Panc1 (cell line): ENCODE measurements around the gene ELMO1. TPM values are rescaled to one million over a fixed set of nuclear protein-coding genes. Genes with fewer than 3 reads are reported as not detected.

Source experiments
- ATAC-seq: fragments of 200-7000 bp; cut with Tn5 transposase; 2 replicates; pipeline ENCODE4 v1.9.1; 2020; ENCODE audit warnings: mild to moderate bottlenecking, moderate library complexity
- BruUV-seq: library from RNA; stranded (reverse); fragments of 400-500 nt; replicated peaks from 2 replicates; lab custom pipeline; 2021; lab: Mats Ljungman, UMichigan
- CTCF ChIA-PET: fragments of 300-600 bp; sonication (Branson Sonifier 250); formaldehyde crosslinking; loops from one replicate; lab custom pipeline; 2022; ENCODE audit warnings: antibody characterized with exemption; lab: Charles Lee
- POLR2A ChIA-PET: fragments of 300-600 bp; sonication (Branson Sonifier 250); formaldehyde crosslinking; loops from one replicate; lab custom pipeline; 2022; ENCODE audit warnings: antibody characterized with exemption; lab: Charles Lee
- DNase-seq: peaks from one replicate; pipeline ENCODE4 v3.0.0-alpha.2; 2010; ENCODE audit warnings: low read depth, low spot score
- H3K27ac ChIP-seq: 2 replicates; pipeline ENCODE4 v1.5.1; 2011; ENCODE audit warnings: mild to moderate bottlenecking, low read length, inconsistent platforms
- H3K27me3 ChIP-seq: fragments of 200-500 bp; sonication (Bioruptor generic); 2 replicates; pipeline ENCODE4 v1.6.0; 2014; ENCODE audit warnings: low read length, inconsistent platforms; ENCODE audit not compliant: control insufficient read depth, insufficient read depth
- H3K36me3 ChIP-seq: fragments of 200-500 bp; sonication (Bioruptor generic); 2 replicates; pipeline ENCODE4 v1.5.1; 2014; ENCODE audit warnings: inconsistent platforms, mild to moderate bottlenecking, low read length, moderate library complexity; ENCODE audit not compliant: control insufficient read depth, insufficient read depth
- H3K4me1 ChIP-seq: 2 replicates; pipeline ENCODE4 v1.5.1; 2011; ENCODE audit warnings: inconsistent platforms, mild to moderate bottlenecking, low read length, moderate library complexity; ENCODE audit not compliant: control insufficient read depth, insufficient read depth
- H3K4me3 ChIP-seq, 2 experiments: 2 replicates each; pipeline ENCODE4 v1.5.1; 2011 to 2012; ENCODE audit warnings: low read depth in 2 of 2, low read length in 2 of 2, mild to moderate bottlenecking in 2 of 2, inconsistent platforms in 1 of 2, moderate library complexity in 1 of 2
- H3K9me3 ChIP-seq: fragments of 200-500 bp; sonication (Bioruptor generic); 2 replicates; pipeline ENCODE4 v1.5.1; 2014; ENCODE audit warnings: low read depth, mild to moderate bottlenecking, inconsistent platforms, low read length, moderate library complexity; ENCODE audit not compliant: control insufficient read depth, insufficient read depth
- POLR2AphosphoS5 ChIP-seq: IDR thresholded peaks from 2 replicates; pipeline ENCODE4 v1.6.1; 2012; ENCODE audit warnings: mild to moderate bottlenecking, low read depth, low read length, moderate library complexity
- REST ChIP-seq, 2 experiments: IDR thresholded peaks; 2 replicates each; pipeline ENCODE4 v1.6.1; 2011 to 2012; ENCODE audit warnings: low read depth in 2 of 2, control low read depth in 1 of 2, low read length in 1 of 2, mild to moderate bottlenecking in 1 of 2, moderate library complexity in 1 of 2; ENCODE audit not compliant: insufficient read depth in 1 of 2
- SIN3A ChIP-seq: IDR thresholded peaks from 2 replicates; pipeline ENCODE4 v1.6.1; 2012; ENCODE audit warnings: low read depth, mild to moderate bottlenecking, low read length, moderate library complexity, borderline replicate concordance; ENCODE audit not compliant: insufficient read depth
- TCF7L2 ChIP-seq: IDR thresholded peaks from 2 replicates; pipeline ENCODE4 v1.6.1; 2011; ENCODE audit warnings: mild to moderate bottlenecking, low read depth, low read length, inconsistent platforms
- in situ Hi-C: cut with HindIII; loops from 2 replicates; pipeline ENCODE4 v1.10.0; 2016; ENCODE audit warnings: low sequenced_read_pairs, low pct_unique_long_range_greater_than_20kb
- intact Hi-C: fragments of 100-400 bp; cut with micrococcal nuclease; formaldehyde crosslinking; loops from one replicate; pipeline ENCODE4 v1.10.0; 2022; ENCODE audit not compliant: unreplicated experiment
- total RNA-seq: library from RNA; stranded (reverse); gene quantifications from one replicate; pipeline ENCODE4 v1.2.1, GENCODE V29; 2021; ENCODE audit not compliant: unreplicated experiment
- TF ChIP-seq, protein P1 (sequence below): fragments of 450-650 bp; IDR thresholded peaks from 2 replicates; pipeline ENCODE4 v1.5.1; 2017; ENCODE audit warnings: mild to moderate bottlenecking

ELMO1 gene
- total RNA-seq, 1 experiment from 2014 or later: 0.80 TPM

DNA sequence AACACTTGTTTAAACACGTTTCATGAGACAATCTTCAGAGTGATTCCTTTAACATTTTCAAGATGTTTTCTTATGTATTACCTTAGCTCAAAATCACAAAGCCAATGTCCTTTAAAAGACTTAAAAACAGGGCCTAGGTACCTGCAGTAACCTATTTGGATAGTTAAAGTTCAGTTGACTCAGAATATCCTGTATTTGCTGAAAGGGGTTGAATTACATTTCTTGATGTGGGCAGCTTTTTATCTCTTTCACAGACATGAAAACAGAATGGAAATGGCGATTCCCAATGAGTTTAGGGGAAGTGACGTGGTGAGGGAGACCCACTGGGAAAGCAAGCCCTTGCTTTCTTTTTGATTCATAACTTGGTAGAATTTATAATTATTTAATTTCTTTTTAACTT lies 400.0 kb downstream of the ELMO1 start:
- in situ Hi-C loops: no loop called here
- no peak overlapping the region for H3K27ac ChIP-seq
- ATAC-seq: no peak
- H3K27me3 ChIP-seq: no peaks in the 10 kb centered on the region
- H3K4me3 ChIP-seq: no peak overlapping the region
- no peaks in the 10 kb centered on the region for H3K4me1 ChIP-seq
- intact Hi-C loops: no loop called here
- TF ChIP-seq TCF7L2 (no peak), REST (IDR thresholded peaks at IDR 0.05; ENCODE audit: insufficient read depth in 1 of 2, low read depth in 2 of 2, low read length in 1 of 2) (no peak), POLR2AphosphoS5 (no peak), SIN3A (no peak)
- TF ChIP-seq, protein P1, sequence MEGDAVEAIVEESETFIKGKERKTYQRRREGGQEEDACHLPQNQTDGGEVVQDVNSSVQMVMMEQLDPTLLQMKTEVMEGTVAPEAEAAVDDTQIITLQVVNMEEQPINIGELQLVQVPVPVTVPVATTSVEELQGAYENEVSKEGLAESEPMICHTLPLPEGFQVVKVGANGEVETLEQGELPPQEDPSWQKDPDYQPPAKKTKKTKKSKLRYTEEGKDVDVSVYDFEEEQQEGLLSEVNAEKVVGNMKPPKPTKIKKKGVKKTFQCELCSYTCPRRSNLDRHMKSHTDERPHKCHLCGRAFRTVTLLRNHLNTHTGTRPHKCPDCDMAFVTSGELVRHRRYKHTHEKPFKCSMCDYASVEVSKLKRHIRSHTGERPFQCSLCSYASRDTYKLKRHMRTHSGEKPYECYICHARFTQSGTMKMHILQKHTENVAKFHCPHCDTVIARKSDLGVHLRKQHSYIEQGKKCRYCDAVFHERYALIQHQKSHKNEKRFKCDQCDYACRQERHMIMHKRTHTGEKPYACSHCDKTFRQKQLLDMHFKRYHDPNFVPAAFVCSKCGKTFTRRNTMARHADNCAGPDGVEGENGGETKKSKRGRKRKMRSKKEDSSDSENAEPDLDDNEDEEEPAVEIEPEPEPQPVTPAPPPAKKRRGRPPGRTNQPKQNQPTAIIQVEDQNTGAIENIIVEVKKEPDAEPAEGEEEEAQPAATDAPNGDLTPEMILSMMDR: no peak
- no peaks in the 10 kb centered on the region; the same call in 1 of the 2 replicates for H3K9me3 ChIP-seq
- no peak for DNase-seq
- CTCF ChIA-PET: no interaction called here
- no peaks in the 10 kb centered on the region for H3K36me3 ChIP-seq
- BruUV-seq: no TSS peak
- POLR2A ChIA-PET: no interaction called here

GRCh38 chr7:37047260-37047659 lies 401.4 kb downstream of the ELMO1 start:
- DNase-seq (no peak), ATAC-seq (no peak)

More at GRCh38 chr7:37047260-37047659, 401.4 kb downstream of the ELMO1 start:
- Histone ChIP-seq H3K4me3 (no peak overlapping the region), H3K27me3 (no peaks in the 10 kb centered on the region), H3K9me3 (no peaks in the 10 kb centered on the region; the same call in 1 of the 2 replicates), H3K4me1 (no peaks in the 10 kb centered on the region), H3K27ac (no peak overlapping the region), H3K36me3 (no peaks in the 10 kb centered on the region)
- TF ChIP-seq REST (IDR thresholded peaks at IDR 0.05; ENCODE audit: insufficient read depth in 1 of 2, low read depth in 2 of 2, low read length in 1 of 2) (no peak), POLR2AphosphoS5 (no peak), TCF7L2 (no peak), SIN3A (no peak)
- TF ChIP-seq, protein P1: no peak
- ChIA-PET POLR2A (no interaction called here), CTCF (no interaction called here)
- in situ Hi-C loops: no loop called here
- intact Hi-C loops: no loop called here
- BruUV-seq: no TSS peak
